SH-SY5Y (cell line): ENCODE data around the gene PAGE4.

Experiments
- GATA2 ChIP-seq: IDR thresholded peaks from 2 replicates; pipeline ENCODE4 v1.6.1; 2011; ENCODE audit warnings: mild to moderate bottlenecking, low read depth, low read length
- GATA3 ChIP-seq: IDR thresholded peaks from 2 replicates; pipeline ENCODE4 v1.6.1; 2011; ENCODE audit warnings: low read depth, mild to moderate bottlenecking, low read length, moderate library complexity

DNA sequence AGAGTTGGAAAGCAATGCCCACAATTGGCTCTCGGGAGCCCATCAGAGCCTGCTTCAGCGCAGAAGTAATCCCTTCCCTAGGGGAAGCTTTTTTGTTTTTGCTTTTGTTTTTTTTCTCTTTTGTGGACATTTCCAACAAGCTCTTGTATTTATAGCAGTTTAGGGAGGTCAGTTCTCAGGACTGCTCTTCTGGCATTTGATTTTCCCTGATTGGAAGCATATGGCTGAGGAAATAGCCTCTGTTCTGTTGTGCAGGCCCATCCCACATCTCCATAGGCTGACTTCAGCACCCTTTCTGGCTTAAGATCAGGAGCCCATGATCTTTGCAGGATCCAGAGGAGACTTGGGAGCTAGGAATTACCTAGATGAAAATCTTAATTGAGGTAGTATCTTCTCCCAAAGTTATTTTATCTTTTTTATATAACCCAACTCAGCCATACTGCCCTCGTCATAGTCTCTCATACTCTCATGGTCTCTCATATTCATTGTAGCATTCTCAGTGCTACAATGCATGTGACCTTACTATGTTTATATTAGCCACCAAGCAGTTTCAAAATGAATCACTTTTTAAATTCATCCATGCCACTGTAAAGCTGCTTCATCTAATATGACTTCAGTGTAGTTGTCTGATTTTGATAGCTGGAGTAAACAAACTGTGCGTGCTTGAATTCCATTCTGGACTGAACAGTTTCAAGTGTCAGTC lies 16.7 kb downstream of the PAGE4 start:
- no peak for TF ChIP-seq GATA2
- no peak for TF ChIP-seq GATA3
